GDM1 (cell line): ENCODE measurements around the gene BCL7A.

Source experiments
- DNase-seq: peaks from one replicate; lab custom pipeline; 2025; lab: John Stamatoyannopoulos, UW

BCL7A gene

DNA sequence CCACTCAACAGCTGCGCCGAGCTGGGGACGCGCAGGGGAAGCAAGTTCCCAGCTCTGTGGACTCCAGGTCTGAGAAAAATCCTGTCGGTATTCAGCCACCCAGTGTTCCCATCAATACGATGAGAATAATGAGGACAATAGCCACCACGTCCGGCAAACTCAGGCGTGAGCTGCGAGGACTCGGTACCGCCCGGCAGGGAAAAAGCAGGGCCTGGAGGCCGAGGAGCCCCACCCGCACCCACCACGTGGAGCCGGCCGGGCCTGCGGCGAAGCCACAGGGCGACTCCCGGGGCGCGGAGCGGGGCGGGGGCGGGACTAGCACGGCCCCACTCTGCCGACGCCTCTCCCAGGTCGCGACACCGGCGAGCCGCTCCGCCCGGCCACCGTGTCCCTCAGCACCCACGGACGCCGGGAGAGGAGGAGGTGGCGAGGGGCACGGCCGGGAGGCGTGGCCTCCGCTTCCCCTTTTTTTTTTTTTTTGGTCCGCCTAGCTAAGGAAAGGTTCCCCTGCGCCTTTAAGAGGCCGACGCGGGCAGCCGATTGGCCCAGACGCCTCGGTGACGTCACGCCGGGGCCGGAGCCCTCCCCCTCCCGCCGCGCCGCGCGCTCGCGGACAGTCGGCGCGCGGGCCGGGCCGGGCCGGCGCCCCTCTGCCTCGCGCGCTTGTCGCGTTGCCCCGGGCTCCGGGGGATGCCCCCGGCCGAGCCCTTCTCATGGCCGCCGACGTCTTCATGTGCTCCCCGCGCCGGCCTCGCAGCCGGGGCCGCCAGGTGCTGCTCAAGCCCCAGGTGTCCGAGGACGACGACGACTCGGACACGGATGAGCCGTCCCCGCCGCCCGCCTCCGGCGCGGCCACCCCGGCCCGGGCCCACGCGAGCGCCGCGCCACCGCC lies 56.7 kb downstream of the BCL7A start, which contains the start of gene MLXIP:
Gene MLXIP, plus strand, starts transcription at position 616 of the 892 bp plus-strand sequence. Its CDS starts 98 bp downstream, at position 714.
- peak; percentile 90 for DNase-seq

- no peak for DNase-seq
Observed at GRCh38 chr12:122079033-122079531, 57.4 kb downstream of the BCL7A start.

GRCh38 chr12:122079532-122080081 lies 57.9 kb downstream of the BCL7A start:
- no peak for DNase-seq

DNA sequence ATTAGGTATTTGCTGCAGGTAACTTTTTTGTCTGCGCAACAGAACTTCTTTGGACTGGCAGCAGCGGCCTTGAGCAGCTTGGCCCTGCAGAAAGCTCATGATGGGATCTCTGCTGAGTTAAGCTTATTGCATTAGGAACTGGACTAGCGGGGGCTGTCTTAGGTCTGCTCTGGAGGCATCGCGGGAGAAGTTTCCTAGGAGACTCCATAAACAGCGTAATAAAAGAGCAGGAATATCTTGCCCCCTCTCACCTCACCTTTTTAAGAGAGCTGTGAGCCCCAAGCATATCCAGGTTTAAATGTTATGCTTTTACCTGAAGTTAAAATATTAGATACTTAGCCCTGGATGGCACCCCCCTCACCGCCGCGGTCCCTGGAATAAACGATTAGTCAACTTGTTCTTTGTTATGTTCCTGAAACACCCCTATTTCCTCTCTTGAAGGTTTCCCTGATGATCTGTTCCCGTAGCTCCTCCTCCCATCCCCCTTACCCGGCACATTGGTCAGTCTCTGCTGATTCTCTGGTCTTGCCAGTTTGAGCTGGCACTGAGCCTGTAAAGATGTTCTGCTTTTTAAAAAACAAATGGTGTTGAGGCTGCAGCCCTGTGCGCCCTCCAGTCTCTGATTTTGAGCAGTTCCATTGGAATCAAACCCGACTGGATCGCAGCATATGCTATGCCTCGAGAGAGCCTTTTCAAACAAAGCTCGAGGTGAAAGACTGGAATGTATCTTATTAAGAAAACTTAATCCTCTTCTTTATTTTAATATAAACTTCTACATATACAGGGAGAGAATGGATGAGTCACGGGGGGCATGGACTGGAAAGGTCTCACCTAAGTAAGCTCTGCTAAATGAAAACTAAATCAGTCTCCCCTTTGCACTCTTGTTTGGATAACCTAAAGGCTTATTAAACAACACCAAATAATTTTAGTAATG lies 58.7 kb downstream of the BCL7A start:
- peak; percentile 61 for DNase-seq

DNA sequence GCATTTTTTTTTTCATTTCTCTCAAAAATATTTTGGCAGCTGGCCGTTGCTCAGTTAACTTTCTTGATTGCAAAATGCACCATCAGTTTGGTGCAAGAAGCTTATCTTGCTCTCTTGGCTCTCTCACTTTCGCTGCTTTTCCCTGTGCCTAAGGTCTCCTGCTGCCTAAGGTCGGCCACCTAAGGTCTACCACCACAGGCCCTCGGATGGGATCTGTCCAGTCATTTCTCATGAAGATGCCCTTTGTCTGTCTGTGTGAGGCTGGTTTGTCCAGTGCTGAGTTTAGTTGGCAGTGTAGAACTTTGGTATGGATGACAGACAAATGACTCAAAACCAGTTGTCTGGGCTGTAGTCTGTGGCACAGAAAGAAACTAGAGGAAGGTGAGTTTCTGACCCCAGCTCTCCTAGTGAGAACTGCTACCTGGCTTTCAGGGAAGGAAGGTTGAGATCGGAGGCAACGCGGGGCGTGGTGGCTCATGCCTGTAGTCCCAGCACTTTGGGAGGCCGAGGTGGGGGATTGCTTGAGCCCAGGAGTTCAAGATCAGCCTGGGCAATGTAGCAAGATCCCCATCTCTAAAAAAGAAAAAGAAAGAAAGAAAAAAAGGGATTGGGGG lies 59.5 kb downstream of the BCL7A start:
- DNase-seq: no peak

DNA sequence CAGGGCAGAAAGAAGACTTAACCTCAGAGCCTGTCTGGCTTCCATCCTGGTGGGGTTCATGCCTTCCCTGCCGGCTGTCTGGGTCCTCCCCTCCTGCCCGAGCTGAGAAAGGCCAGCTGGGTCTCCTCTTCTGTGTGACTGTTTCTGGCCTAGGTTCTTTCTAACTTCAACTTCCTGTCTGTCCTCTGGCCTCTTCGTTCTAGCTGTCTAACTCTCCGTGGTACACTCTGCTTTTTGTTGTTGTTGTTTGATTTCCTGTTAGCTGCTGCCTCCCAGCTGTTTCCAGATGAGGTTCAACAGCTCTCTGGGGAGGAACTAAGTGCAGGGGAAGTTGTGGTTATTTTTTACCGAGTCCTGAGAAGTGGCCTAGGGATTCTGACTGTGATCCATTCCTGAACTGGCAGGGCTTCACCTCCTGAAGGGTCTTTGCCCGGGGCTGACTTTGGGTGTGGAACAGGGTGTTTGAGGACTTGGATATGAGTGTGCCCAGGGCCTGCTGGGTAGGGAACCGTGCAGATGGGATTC lies 60.1 kb downstream of the BCL7A start:
- peak; percentile 79 for DNase-seq

DNA sequence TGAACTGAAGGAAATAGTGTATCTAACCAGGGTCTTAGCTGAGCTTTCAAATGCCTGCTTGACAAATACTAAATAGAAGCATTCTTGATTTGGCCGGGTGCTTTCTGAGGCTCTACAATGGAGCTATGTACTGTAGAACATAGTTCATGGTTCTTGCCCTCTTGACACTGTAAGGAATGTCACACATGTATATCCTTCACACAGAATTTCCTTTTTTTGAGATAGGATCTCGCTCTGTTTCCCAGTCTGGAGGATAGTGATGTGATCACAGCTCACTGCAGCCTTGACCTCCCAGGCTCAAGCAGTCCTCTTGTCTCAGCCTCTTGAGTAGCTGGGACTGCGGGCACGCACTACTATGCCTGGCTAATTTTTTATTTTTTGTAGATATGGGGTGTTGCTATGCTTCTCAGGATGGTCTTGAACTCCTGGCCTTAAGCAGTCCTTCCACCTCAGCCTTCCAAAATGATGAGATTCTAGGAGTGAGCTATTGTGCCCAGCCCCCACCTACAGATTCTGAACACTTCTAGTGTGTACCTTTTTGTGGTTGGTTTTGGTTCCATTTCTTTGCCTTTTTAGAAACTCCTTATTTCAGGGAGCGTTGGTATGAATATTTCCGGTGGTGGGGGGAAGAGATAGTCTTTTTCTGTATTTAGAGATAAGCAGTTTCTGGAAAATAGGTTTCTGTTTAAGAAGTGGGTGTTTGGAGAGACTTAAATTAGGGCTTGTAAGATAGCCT lies 61.1 kb downstream of the BCL7A start:
- no peak for DNase-seq

GRCh38 chr12:122084857-122085405 lies 63.2 kb downstream of the BCL7A start:
- DNase-seq: no peak

GRCh38 chr12:122085591-122085990 lies 63.9 kb downstream of the BCL7A start:
- no peak for DNase-seq

GRCh38 chr12:122086116-122086515 lies 64.4 kb downstream of the BCL7A start:
- DNase-seq: no peak

GRCh38 chr12:122086641-122087285 lies 65.1 kb downstream of the BCL7A start:
- DNase-seq: no peak

DNA sequence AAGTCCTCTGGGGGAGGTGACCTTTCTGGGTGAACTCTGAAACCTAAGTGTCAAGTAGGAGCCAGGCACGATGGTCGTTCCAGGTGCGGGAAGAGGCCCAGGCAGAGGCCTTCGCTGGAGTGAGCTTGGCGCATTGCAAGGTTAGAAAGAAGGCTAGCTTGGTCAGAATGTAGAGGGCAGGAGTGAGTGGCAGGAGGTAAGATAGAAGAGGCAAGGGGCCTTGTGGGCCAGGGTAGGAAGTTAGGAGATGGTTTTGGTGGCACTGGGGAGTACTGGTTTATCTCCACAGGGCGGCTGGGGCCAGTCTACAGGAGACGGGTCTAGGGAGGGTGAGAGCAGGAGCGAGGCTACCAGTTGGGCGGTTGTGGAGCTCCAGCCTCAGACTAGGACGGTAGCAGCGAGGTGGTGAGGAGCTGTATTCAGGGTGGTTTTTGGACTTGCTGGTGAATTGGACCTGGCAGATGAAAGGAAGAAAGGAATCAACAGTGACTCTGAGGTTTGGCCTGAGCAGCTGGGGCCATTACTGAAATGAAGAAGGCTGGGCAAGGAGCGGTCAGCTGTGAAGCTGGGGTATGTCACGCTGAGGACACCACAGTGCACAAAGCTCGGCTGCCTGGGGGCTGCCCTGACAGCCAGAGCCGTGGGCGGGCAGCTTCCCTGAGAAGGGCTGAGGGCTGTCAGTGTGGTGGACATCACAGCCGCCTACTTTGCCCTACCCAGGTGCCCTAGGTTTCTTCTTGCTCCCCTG lies 65.9 kb downstream of the BCL7A start:
- no peak for DNase-seq

DNA sequence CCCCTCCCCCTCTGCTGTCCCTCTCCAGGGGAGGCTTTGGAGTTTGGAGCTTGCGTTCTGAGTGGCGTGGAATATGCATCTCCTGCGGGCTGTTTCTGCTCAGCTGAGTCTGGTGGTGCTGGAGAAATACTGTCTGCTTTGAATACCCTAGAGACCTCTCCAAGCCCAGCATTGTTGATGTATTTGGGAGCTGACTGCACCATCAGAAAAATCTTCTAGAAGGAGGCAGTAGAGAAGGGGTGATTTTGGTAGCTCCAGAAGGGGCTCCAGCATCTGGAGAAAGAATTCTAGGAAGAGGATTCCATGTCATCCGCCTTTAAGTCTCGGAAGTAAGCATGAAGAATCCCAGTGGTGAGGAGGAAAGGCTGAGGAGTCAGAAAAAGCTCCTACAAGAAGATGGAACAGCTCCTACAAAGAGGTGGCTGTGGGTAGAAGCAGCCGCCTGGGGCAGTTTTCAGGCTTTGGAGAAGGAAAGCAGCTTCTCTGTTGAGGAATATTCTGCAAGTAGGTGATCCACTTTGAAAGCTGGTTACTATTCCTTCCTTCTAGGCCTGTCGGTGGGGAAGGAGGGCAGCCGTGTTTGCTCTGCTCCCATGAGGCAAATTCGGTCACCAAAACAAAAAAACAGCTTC lies 66.6 kb downstream of the BCL7A start:
- no peak for DNase-seq

- DNase-seq: no peak
Observed at GRCh38 chr12:122089077-122089476, 67.4 kb downstream of the BCL7A start.

- DNase-seq: no peak
Observed at GRCh38 chr12:122090759-122091515, 69.3 kb downstream of the BCL7A start.

DNA sequence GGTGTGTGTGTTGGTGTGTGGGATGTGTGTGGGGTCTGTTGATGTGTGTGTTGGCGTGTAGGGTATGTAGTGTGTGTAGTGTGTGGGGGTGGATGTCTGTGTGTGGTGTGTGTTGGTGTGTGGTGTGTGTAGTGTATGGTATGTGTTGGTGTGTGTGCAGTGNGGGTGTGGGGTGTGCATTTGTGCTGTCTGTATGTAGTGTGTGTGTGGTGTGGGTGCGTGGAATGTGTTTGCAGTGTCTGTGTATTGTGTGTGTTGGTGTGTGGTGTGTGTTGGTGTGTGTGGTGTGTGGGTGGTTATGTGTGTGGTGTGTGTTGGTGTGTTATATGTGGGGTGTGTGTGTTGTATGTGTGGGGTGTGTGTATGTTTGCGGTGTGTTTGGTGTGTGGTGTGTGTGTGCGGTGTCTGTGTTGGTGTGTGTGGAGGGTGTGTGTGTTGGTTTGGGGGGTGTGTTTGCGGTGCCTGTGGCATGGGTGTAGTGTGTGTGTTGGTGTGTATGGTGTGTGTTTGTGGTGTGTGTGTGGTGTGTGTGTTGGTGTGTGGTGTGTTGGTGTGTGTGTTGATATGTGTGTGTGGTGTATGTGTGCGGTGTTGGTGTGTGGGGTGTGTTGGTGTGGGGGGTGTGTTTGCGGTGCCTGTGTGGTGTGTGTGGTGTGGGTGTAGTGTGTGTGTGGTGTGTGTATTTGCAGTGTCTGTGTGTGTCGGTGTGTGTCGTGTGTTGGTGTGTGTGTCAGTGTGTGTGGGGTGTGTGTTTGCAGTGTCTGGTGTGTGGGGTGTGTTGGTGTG lies 71.6 kb downstream of the BCL7A start:
- no peak for DNase-seq

DNA sequence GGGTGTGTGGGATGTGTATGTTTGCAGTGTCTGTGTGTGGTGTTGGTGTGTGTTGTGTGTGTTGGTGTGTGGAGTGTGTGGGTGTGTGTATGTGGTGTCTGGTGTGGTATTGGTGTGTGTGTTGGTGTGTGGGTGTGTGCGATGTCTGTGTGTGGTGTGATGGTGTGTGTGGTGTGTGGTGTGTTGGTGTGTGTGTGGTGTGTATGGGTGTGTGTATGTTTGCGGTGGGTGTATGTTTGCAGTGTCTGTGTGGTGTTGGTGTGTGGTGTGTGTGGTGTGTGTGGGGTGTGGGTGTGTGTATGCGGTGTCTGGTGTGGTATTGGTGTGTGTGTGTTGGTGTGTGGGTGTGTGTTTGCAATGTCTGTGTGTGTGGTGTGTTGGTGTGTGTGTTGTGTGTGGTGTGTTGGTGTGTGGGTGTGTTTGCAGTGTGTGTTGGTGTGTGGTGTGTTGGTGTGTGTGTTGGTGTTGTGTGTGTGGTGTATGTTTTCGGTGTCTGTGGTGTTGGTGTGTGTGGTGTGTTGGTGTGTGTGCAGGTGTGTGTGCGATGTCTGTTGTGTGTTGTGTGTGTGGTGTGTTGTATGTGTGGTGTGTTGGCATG lies 72.6 kb downstream of the BCL7A start:
- no peak for DNase-seq
